RPMI7951 (cell line): ENCODE measurements around the gene DCT. TPM values are rescaled to one million over a fixed set of nuclear protein-coding genes. Genes with fewer than 3 reads are reported as not detected.

Source experiments
- DNase-seq: peaks from one replicate; pipeline ENCODE4 v3.0.0-alpha.2; 2012; ENCODE audit warnings: low read depth
- total RNA-seq: library from RNA; depleted of rRNA; stranded (reverse); fragments of >200 nt; shearing (Covaris generic); gene quantifications from 2 replicates; pipeline ENCODE4 v1.2.3, GENCODE V29; 2014

DCT gene
- total RNA-seq, 1 experiment from 2014 or later, result not detected

DNA sequence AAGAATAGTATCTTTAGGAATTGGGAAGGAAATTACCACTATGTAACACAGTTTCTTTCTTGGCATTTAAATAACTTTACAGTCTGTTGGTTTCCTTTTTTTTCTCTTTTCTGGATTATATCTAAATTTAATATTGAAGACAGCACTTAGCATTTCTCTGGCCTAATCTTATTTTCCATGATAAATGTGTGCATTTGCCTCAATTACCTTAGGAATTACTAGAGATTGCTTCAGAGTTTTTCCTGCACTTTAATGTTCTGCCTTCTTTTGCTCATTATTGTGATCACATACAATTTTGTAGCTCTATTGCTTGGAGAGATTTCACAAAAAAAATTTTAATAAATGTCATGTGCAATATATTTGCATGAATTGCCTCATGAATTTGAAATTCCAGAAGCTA is 25.1 kb downstream of the DCT start:
- no peak for DNase-seq

GRCh38 chr13:94444826-94445225 is 34.7 kb downstream of the DCT start:
- no peak for DNase-seq

DNA sequence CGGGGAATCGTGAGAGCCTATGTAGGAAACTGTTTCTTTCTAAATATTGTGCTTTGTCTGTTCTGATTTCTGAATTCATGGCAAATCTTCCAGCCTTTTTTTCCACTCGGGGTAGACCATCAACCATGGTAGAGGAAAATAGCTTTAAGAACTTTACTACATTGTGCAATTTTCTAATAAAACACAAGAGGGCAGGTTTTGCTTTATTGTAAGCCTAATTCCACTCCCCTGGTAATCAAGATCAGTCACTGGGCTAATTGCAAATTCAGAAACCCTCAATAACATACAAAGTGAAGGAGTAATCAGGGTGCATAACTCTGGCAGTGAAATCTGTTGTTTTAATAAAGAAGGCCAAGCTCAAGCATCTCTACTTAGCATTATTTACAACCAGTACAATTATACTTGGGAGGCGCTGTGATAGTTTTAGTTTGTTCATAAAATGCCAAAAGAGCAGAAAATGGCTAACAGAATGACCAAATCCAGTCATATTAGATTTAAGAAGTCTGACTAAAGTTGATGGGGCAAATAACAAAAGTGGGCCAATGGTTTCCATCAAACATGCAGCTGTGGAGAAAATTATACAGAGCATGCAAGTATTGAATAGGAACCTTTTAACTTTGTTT is 43.8 kb downstream of the DCT start:
- peak; percentile 34 for DNase-seq

DNA sequence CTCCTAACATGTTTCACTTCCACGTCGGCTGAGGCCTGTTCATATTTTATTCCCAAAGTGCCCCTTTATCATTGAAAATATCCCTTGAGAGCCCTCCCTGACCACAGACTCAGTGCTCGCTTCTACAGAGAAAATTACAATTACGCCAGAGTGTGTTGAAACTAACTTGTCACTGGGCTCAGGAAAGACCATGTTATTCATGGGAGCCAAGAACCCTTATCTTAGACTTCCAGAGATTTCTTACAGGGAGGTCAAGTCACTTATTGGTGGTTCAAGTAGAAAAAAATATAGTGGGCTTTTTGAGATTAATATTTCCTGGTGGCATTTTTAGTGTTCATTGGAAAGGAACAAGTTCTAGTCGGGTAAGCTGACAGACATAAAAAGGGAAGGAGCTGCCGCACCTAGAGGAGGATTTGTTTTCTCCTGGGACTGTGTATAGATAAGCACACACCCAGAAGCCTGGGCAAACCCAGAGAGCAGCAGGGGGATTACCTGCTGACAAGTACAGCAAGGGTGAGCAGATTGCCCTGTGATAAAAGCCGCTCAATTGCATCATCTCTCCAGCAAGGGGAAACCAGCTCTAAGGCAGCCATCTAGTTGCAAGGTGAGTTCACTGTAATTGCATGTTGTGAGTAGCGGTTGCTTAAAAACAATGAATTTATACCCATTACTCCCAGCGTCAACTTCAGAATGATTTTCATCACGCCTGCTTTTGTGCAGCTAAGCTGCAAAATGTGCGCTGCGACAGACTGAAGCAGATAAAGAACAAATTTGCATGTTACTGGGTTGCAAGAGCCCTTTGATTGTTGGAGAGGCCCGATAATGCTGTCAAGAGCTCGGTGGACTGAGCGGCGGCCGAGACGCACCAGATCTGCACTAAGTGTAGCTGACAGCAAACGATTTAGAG is 46.2 kb downstream of the DCT start:
- no peak for DNase-seq

DNA sequence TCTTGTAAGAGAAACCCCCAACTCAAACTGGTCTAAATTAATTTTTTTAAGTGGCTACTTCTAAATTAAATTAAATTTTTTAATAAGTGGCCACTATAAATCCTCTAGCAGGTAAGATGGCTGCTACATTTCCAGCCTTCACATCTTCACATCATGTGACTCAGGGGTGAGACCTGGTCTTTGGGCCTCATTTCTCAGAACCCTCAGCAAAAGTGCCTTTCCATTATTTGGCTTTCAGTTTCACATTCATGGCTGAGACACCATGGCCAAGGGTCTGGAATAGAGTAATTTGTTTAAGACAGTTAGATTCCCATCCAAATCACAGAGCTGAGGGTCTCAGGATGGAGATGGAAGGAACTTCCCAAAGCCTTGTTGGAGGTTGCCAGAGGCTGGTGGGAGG is 47.5 kb downstream of the DCT start:
- DNase-seq, result no peak

- no peak for DNase-seq
Measured at GRCh38 chr13:94431574-94431973, 47.9 kb downstream of the DCT start.

DNA sequence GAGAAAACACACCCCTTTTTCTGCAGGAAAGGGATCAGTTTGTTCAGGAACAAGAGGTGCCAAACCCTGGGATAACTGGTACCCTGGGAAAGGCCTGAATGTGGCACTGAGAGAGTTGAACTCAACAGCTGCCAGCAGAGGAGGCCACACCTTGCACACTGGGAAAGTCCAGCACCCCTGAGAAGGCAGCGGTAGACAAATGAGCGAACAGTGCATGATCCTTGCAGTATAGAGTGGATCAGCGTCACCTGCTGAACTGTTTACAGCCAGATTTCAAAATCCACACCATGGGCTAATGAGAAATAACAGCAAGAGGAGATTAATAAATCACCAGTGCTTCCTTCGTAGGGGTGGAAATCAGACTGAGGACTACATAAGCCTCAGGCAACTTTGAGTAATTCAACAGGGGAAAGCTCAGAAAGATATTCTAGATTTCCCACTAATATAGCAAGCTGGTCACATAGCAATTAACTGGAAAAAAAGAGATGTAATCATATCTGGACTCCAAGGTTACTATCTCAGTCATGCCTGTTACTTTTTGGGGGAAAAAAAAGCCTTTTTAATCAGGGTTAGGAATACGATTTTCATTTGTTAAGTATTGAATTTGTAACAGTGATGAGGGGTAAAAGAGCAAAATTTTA is 52.0 kb downstream of the DCT start:
- DNase-seq, result no peak

GRCh38 chr13:94419925-94420305 is 59.6 kb downstream of the DCT start:
- no peak for DNase-seq

DNA sequence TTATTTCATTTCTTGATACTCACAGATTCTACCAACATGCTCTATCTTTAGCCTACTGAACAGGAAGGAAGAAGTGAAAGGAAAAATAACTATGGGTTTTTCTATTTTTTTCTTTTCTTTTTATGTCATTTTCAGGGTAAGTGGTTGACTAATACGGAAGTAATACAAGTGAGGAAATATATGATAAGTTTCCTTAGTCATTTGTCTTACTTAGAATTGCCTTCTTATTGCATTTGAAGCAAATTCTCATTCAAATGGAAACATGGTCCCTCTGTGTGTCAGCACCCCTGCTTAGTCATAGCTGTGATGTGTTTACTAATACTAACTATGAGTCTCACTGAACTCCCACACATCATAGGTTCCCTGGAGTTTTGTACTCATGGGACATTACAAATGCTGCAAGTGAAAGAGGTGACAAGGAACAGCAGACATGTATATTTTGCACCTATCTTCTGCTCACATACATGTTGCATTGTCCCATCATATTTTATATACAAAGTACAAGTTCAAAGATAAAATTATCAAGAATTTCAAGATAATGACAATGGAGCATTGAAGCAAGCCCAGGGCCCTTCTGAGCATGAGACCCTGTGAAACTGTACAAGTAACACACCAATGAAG is 60.1 kb downstream of the DCT start:
- peak; percentile 2 for DNase-seq

DNA sequence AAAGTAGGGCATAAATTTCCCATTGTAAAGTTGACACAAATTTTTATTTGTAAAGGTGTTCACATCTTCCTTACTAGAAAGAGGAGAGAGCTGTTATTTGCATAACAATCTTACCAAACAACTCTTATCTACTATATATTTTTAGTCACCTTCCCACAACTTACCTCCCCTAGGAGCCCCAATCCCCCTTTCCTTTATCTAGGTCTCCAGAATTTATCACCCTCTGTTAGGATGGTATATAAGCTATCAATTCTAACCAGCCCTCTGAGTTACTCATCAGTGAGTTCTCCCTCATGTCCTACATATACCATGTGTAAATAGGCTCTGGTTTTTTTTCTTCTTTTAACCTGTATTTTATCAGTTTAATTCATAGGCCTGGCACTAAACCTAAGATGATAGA is 62.2 kb downstream of the DCT start:
- no peak for DNase-seq

DNA sequence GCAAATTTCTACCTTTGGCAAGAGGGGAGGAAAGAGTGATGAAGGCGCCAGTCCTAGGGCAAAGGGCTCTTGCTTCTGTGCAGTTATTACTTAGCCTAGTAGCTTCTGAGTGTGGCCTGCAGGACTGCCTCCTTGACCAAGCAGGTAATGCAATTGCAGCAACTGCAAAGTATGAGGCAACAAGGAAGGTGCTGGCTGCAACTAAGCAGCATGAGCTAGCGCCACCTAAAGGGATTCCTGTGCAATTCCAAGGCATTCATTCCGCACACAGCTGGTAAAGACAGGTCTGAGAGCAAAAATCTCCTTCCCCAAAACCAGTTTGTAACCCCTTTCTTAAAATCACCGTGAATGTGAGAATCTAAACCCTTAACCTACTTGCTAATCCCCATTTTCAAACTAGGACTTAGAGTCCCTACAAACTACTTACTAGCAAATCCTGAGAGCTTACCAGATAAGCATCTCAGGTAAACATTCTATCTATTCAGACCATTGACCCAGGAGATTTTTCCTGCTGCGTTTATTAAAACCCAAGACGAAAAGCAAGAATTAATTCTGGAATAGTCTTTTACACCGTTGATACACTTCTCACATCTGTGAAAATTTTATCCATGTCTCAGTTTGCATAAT is 62.9 kb downstream of the DCT start:
- DNase-seq, result peak; percentile 1

DNA sequence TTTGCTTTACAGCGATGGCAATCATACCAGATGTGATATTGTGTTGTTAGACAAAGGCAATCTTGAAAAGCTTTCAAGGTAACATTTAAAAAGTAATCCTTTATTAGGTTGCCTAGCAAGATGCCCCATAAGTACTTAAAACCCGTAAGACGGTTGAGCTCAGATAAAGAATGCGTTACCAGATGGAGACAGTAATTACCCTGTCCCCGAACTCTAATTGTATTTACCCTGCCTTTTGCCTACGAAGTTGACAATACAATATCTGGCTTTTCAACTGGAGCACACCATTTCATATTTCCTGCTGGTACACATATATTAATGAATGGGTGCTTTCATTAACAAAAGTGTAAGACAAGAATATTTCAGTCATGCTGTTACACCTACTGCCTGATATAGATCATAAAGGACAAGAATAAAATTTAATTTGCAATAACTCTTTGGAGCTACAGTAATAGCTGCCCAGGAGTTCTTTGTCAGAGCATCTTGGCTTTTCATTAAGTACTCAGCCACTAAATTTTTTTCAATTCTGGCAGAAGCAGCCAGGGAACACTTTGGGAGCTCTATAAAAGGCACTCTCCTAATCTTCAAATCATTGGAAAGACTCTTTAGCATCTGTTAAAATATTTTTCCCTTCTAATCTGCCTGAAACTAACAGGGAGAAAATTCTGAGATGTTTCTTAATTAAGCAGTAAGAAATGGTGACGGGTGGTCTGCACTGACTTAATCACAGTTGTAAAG is 63.8 kb downstream of the DCT start:
- no peak for DNase-seq

GRCh38 chr13:94414708-94415107 is 64.8 kb downstream of the DCT start:
- no peak for DNase-seq

DNA sequence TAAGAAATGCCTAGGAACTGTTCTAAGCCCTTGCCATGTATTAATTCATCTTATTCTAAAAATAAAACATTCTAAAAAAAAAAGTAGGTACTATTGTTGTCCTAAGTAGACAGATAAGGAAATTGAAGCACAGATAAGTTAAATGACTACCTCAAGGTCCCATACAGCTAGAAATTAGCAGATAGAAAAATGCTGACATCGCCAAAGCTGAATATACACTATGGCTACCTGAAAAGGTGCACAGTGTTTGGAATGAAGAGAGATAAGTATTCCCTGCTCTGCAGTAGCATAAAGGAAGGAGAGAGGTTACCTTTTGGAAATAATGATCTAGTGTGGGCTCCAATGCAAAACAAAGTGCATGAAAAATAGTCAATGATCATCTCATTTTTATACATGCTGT is 65.3 kb downstream of the DCT start:
- no peak for DNase-seq

DNA sequence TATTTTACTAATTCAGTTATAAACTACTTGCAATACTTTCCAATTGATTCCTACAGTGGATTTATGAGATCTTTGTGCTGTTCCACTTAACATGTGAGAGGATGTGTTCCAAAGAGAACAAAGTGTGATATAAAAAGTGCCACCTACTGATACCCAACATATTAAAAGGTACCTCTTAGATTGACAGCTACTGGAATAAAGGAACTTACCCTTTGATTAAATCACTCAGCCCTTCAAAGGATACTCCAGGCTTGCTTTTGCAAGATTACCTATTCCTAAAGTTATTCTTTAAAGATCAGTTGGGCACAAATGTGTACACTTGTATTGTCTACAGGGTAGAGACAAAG is 65.9 kb downstream of the DCT start:
- DNase-seq, result no peak

- no peak for DNase-seq
Measured at GRCh38 chr13:94412870-94413597, 66.4 kb downstream of the DCT start.

DNA sequence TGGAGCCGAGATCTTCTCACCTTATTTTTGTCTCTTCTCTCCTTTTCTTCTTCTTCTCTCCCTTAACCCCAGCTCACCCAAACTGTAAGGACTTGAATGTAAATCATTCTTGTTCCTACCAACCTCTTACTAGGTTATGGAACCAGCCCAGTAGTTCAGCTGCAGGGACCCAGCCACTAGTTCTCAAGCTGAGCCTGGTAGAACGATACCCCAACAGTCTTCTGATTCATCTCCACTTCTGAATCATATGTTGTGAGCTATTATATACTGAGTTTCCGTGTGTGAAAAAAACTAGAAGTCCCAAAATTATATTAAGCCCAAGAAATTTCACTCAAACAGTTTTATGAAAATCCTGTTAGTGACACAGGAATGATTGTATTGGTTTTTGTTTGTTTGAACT is 67.7 kb downstream of the DCT start:
- DNase-seq, result no peak

- no peak for DNase-seq
Measured at GRCh38 chr13:94408314-94409036, 71.0 kb downstream of the DCT start.

DNA sequence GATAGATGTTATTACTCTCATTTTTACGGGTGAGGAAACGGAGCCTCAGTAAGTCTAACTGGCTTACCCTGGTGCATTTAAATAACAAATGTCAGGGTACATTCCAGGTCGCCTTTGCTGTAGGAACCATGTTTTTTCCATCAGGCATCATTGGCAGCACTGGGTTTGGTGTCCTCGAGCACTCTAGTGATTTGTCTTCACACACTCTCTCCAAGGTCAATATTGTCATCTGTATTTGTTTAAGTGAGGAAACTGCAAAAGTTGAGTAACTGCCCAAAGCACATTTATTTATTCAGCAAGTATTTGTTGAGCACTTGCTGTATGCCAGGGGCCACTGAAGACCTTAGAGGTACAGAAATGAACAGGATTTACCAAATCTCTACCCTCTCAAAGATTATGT is 78.6 kb downstream of the DCT start:
- DNase-seq, result no peak

DNA sequence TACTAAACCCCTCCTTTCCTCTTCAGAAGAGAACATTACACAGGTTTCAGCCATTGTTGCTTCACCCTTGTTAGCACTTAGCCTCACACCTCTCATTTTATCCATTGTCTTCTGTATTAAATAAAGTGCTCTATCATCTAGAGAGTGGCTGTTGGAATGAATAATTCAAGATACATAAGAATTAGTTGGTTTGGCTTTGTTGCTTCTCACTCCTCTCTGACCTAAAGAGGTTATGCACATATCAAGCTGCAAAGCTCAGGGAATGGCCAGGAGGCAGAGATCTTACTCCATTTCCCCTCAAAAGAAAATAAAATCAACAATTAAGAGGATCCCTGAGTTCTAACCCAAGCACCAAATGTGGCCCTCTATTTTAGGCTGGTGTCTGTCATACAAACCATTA is 79.7 kb downstream of the DCT start:
- no peak for DNase-seq
